Epidermal melanocyte (primary cell): ENCODE measurements around the gene DAB1.

Experiments
- DNase-seq: peaks from one replicate; pipeline ENCODE4 v3.0.0; 2011; ENCODE audit warnings: low spot score; ENCODE audit not compliant: insufficient read length

The DAB1 gene

DNA sequence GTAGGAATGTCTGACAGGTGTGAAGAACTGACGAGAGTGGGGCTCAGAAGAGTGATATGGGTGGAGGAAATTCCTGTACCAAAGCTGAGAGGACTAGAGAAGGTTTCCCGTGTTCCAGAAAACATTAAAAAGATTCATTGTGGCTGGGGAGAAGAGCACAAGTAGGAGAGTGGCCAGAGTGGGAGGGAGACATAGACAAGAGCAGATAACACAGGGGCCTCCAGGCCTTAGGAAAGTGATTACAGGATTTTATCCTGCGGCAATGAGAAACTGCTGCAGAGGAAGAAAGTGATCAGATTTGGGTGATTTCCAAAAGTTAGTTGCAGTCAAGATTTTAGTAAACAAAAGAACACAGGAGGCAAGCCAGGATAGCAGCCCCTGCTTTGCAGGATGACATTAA lies 465.9 kb downstream of the DAB1 start:
- no peak for DNase-seq

DNA sequence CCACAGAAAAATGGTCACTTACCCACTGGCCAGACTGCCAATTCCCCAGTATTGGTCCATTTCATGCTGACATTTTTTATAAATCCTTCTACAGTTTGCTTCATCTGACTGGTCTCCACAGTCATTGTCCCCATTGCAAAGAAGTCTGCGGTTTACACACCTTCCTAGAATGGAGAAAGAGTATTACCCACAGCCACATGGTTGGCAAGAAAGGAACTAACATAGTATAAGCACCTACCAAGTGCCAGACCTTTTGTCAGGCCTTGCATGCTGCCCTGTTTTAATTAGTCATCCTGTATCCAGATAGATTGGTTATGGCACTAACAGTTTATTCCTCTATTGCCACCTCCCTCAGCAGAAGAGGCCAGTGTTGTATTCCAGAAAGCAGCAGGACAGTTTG lies 469.2 kb downstream of the DAB1 start:
- DNase-seq, result no peak

DNA sequence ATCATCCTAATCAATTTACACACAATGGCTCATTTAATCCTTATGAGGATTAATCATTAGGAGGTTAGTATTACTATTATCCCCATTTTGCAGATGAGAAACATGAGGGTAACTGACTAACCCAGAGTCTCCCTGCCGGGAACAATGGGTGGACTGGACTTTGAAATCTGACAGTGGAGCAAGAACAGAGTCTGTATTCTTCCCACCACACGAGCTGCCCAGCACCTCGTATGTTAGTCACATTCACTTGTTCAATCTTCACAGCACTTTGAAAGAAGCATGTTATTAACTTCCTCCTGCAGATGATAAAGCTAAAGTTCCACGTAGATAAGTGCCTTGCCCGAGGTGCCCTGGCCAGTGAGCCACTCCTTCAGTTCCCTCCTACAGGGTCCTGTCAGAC lies 470.5 kb downstream of the DAB1 start:
- DNase-seq, result no peak

DNA sequence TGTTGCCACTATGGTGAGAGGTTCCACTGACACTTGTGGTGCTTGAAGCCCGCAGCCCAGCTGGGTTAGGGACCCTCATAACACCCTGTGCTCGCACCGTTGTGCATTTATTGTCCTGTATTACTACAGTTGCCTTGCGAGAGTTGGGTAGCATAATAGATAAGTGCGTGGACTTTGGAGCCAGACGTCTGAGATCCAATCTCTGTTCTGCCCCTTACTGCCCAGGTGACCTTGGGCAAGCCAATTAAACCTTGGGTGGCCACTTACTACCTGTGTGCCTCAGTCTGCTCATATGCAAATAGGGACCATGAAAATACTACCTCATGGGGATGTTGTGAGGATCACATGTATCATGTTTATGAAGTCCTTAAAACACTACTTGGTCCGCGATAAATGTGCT lies 471.4 kb downstream of the DAB1 start:
- no peak for DNase-seq

DNA sequence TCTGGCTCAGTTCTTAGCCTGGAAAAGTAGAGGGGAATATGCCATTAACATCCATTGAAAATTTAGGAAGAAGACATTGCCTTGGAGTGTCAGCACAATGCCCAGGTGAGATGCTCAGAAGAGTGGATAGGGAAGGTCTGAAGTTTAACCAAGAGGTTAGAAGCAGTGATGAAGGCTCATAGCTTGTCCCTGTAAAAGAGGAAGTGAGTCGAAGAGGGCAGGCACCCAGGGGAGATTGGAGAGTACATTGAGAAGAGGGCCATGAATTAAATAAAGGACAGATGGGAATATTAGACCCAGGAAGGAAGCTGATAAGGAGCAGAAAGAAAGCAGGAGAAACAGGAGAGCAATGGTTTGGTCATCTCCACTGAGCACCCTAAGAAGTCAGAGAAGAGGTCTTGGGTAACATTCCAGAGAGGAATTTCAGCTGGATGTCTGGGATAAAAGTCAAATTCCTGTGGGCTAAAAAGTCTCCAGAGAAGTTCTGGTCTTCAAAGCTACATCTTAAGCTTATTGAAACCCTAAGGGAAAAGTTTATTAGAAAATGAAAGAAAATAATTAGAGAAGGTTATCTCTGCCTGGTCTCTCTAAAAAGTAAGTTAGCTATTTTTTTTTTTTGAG lies 475.3 kb downstream of the DAB1 start:
- no peak for DNase-seq
